Panc1 (cell line): Measurements from ENCODE around the gene SDHAF1. TPM values are rescaled to one million over a fixed set of nuclear protein-coding genes. Genes with fewer than 3 reads are reported as not detected.
A peak's percentile ranks its signal among the peaks of the same experiment; 100 is the strongest.

ENCODE experiments used
- ATAC-seq: fragments of 200-7000 bp; cut with Tn5 transposase; 2 replicates; pipeline ENCODE4 v1.9.1; 2020; ENCODE audit warnings: mild to moderate bottlenecking, moderate library complexity
- BruUV-seq: library from RNA; stranded (reverse); fragments of 400-500 nt; replicated peaks from 2 replicates; lab custom pipeline; 2021; lab: Mats Ljungman, UMichigan
- CTCF ChIA-PET: fragments of 300-600 bp; sonication (Branson Sonifier 250); formaldehyde crosslinking; loops from one replicate; lab custom pipeline; 2022; ENCODE audit warnings: antibody characterized with exemption; lab: Charles Lee
- POLR2A ChIA-PET: fragments of 300-600 bp; sonication (Branson Sonifier 250); formaldehyde crosslinking; loops from one replicate; lab custom pipeline; 2022; ENCODE audit warnings: antibody characterized with exemption; lab: Charles Lee
- DNase-seq: peaks from one replicate; pipeline ENCODE4 v3.0.0-alpha.2; 2010; ENCODE audit warnings: low read depth, low spot score
- H3K27ac ChIP-seq: 2 replicates; pipeline ENCODE4 v1.5.1; 2011; ENCODE audit warnings: mild to moderate bottlenecking, low read length, inconsistent platforms
- H3K27me3 ChIP-seq: fragments of 200-500 bp; sonication (Bioruptor generic); 2 replicates; pipeline ENCODE4 v1.6.0; 2014; ENCODE audit warnings: low read length, inconsistent platforms; ENCODE audit not compliant: control insufficient read depth, insufficient read depth
- H3K36me3 ChIP-seq: fragments of 200-500 bp; sonication (Bioruptor generic); 2 replicates; pipeline ENCODE4 v1.5.1; 2014; ENCODE audit warnings: inconsistent platforms, mild to moderate bottlenecking, low read length, moderate library complexity; ENCODE audit not compliant: control insufficient read depth, insufficient read depth
- H3K4me1 ChIP-seq: 2 replicates; pipeline ENCODE4 v1.5.1; 2011; ENCODE audit warnings: inconsistent platforms, mild to moderate bottlenecking, low read length, moderate library complexity; ENCODE audit not compliant: control insufficient read depth, insufficient read depth
- H3K4me3 ChIP-seq, 2 experiments: 2 replicates each; pipeline ENCODE4 v1.5.1; 2011 to 2012; ENCODE audit warnings: low read depth in 2 of 2, low read length in 2 of 2, mild to moderate bottlenecking in 2 of 2, inconsistent platforms in 1 of 2, moderate library complexity in 1 of 2
- H3K9me3 ChIP-seq: fragments of 200-500 bp; sonication (Bioruptor generic); 2 replicates; pipeline ENCODE4 v1.5.1; 2014; ENCODE audit warnings: low read depth, mild to moderate bottlenecking, inconsistent platforms, low read length, moderate library complexity; ENCODE audit not compliant: control insufficient read depth, insufficient read depth
- CTCF ChIP-seq: fragments of 450-650 bp; IDR thresholded peaks from 2 replicates; pipeline ENCODE4 v1.5.1; 2017; ENCODE audit warnings: mild to moderate bottlenecking
- REST ChIP-seq, 2 experiments: IDR thresholded peaks; 2 replicates each; pipeline ENCODE4 v1.6.1; 2011 to 2012; ENCODE audit warnings: low read depth in 2 of 2, control low read depth in 1 of 2, low read length in 1 of 2, mild to moderate bottlenecking in 1 of 2, moderate library complexity in 1 of 2; ENCODE audit not compliant: insufficient read depth in 1 of 2
- TCF7L2 ChIP-seq: IDR thresholded peaks from 2 replicates; pipeline ENCODE4 v1.6.1; 2011; ENCODE audit warnings: mild to moderate bottlenecking, low read depth, low read length, inconsistent platforms
- in situ Hi-C: cut with HindIII; loops from 2 replicates; pipeline ENCODE4 v1.10.0; 2016; ENCODE audit warnings: low sequenced_read_pairs, low pct_unique_long_range_greater_than_20kb
- intact Hi-C: fragments of 100-400 bp; cut with micrococcal nuclease; formaldehyde crosslinking; loops from one replicate; pipeline ENCODE4 v1.10.0; 2022; ENCODE audit not compliant: unreplicated experiment
- total RNA-seq: library from RNA; stranded (reverse); gene quantifications from one replicate; pipeline ENCODE4 v1.2.1, GENCODE V29; 2021; ENCODE audit not compliant: unreplicated experiment

Gene SDHAF1
- total RNA-seq, 1 experiment from 2014 or later, result 19.0 TPM

GRCh38 chr19:35973487-35973886 is 21.5 kb upstream of the SDHAF1 start:
- in situ Hi-C loops, result no loop called here
- no peaks in the 10 kb centered on the region for H3K4me1 ChIP-seq
- no peaks in the 10 kb centered on the region; the same call in 1 of the 2 replicates for H3K27me3 ChIP-seq
- no peaks in the 10 kb centered on the region for H3K9me3 ChIP-seq
- no peak for TF ChIP-seq TCF7L2
- peak; percentile 67 to 86; a peak in 3 of 4 replicates for TF ChIP-seq REST (IDR thresholded peaks at IDR 0.05; ENCODE audit: insufficient read depth in 1 of 2, low read depth in 2 of 2, low read length in 1 of 2)
- BruUV-seq, result no TSS peak
- DNase-seq, result no peak
- ChIA-PET CTCF (no interaction called here), POLR2A (no interaction called here)
- intact Hi-C loops, result no loop called here
- ATAC-seq, result peak; percentile 39; the same call in 1 of the 2 replicates
- H3K36me3 ChIP-seq, result no peaks in the 10 kb centered on the region
- H3K27ac ChIP-seq, result no peak overlapping the region
- no peak overlapping the region for H3K4me3 ChIP-seq

GRCh38 chr19:35975608-35976214 is 19.3 kb upstream of the SDHAF1 start:
- in situ Hi-C loops, result no loop called here
- POLR2A ChIA-PET, result no interaction called here
- H3K4me1 ChIP-seq, result no peaks in the 10 kb centered on the region
- TF ChIP-seq CTCF, result no peak
- TF ChIP-seq REST (IDR thresholded peaks at IDR 0.05; ENCODE audit: insufficient read depth in 1 of 2, low read depth in 2 of 2, low read length in 1 of 2), result peak; percentile 96 to 99
- H3K27ac ChIP-seq, result no peak overlapping the region
- H3K9me3 ChIP-seq, result no peaks in the 10 kb centered on the region
- DNase-seq (no peak), ATAC-seq (no peak)
- H3K36me3 ChIP-seq, result no peaks in the 10 kb centered on the region
- CTCF ChIA-PET, result no interaction called here
- no TSS peak for BruUV-seq
- intact Hi-C loops, result no loop called here
- peaks cover 1% of the 10 kb centered on the region; the same call in 1 of the 2 replicates for H3K27me3 ChIP-seq
- H3K4me3 ChIP-seq, result no peak overlapping the region
